DOHH2 (cell line): ENCODE data around the gene ERAP2.

Source experiments
- H3F3A ChIP-seq: fragments of 200-600 bp; sonication (generic), shearing (Covaris generic); 2 replicates; pipeline ENCODE4 v1.6.0; 2016; ENCODE audit warnings: antibody characterized with exemption, mild to moderate bottlenecking; ENCODE audit not compliant: control insufficient read depth, insufficient read depth
- H3K27ac ChIP-seq: fragments of 200-600 bp; sonication (generic); 2 replicates; pipeline ENCODE4 v1.5.1; 2014; ENCODE audit warnings: low read depth, mild to moderate bottlenecking, low read length, moderate library complexity
- H3K27me3 ChIP-seq: fragments of 200-600 bp; sonication (generic); 2 replicates; pipeline ENCODE4 v1.6.1; 2014; ENCODE audit warnings: mild to moderate bottlenecking, low read length, mixed read lengths; ENCODE audit not compliant: control insufficient read depth
- H3K36me3 ChIP-seq: fragments of 200-600 bp; sonication (generic); 2 replicates; pipeline ENCODE4 v1.6.1; 2014; ENCODE audit warnings: mild to moderate bottlenecking, low read length, moderate library complexity, mixed read lengths; ENCODE audit not compliant: control insufficient read depth
- H3K4me1 ChIP-seq: fragments of 200-600 bp; sonication (generic); 2 replicates; pipeline ENCODE4 v1.6.1; 2014; ENCODE audit warnings: mild to moderate bottlenecking, low read length, mixed read lengths; ENCODE audit not compliant: control insufficient read depth
- H3K4me2 ChIP-seq: fragments of 200-600 bp; sonication (generic); 2 replicates; pipeline ENCODE4 v1.6.0; 2014; ENCODE audit warnings: mild to moderate bottlenecking, low read length, moderate library complexity
- H3K4me3 ChIP-seq: fragments of 200-600 bp; sonication (generic); 2 replicates; pipeline ENCODE4 v1.5.1; 2014; ENCODE audit warnings: mild to moderate bottlenecking, low read length, mixed read lengths
- H3K79me2 ChIP-seq: fragments of 200-600 bp; sonication (generic); 2 replicates; pipeline ENCODE4 v1.6.1; 2014; ENCODE audit warnings: mild to moderate bottlenecking, low read length, mixed read lengths; ENCODE audit not compliant: control insufficient read depth
- H3K9me2 ChIP-seq: fragments of 200-600 bp; sonication (generic); replicated peaks from 2 replicates; pipeline ENCODE4 v1.6.1; 2014; ENCODE audit warnings: mild to moderate bottlenecking, low read length, mixed read lengths; ENCODE audit not compliant: control insufficient read depth
- H3K9me3 ChIP-seq: fragments of 200-600 bp; sonication (generic); 2 replicates; pipeline ENCODE4 v1.6.1; 2014; ENCODE audit warnings: antibody characterized with exemption, low read length, mixed read lengths; ENCODE audit not compliant: control insufficient read depth, insufficient read depth
- H4K20me1 ChIP-seq: fragments of 200-600 bp; sonication (generic); 2 replicates; pipeline ENCODE4 v1.6.0; 2014; ENCODE audit warnings: low read depth, mild to moderate bottlenecking, antibody characterized with exemption, low read length, moderate library complexity; ENCODE audit not compliant: control insufficient read depth, insufficient read depth
- CTCF ChIP-seq: fragments of 200-600 bp; sonication (generic); IDR thresholded peaks from one replicate; pipeline ENCODE4 v1.5.1; 2014; ENCODE audit warnings: antibody characterized with exemption, mild to moderate bottlenecking, low read depth, low read length; ENCODE audit not compliant: poor library complexity, severe bottlenecking
- EZH2phosphoT487 ChIP-seq: fragments of 200-600 bp; sonication (generic); IDR thresholded peaks from 2 replicates; pipeline ENCODE4 v1.6.1; 2017; ENCODE audit warnings: borderline replicate concordance, mild to moderate bottlenecking, antibody characterized with exemption, low read length, moderate library complexity, mixed read lengths

ERAP2 gene

GRCh38 chr5:96945144-96945897 is 69.0 kb downstream of the ERAP2 start:
- Histone ChIP-seq H3K4me3 (no peak overlapping the region), H3F3A (0 out of 2 replicates have a peak, but pooled peaks cover 4% of the 10 kb centered on the region), H4K20me1 (peaks cover 9% of the 10 kb centered on the region; the same call in 1 of the 2 replicates), H3K79me2 (peaks cover 95% of the 10 kb centered on the region), H3K27me3 (no peaks in the 10 kb centered on the region), H3K4me1 (peaks cover 19% of the 10 kb centered on the region), H3K27ac (no peak overlapping the region), H3K9me2 (no peaks in the 10 kb centered on the region), H3K36me3 (peaks cover 20% of the 10 kb centered on the region), H3K4me2 (no peak overlapping the region), H3K9me3 (no peaks in the 10 kb centered on the region)
- TF ChIP-seq EZH2phosphoT487 (no peak), CTCF (no peak)

- Histone ChIP-seq H3K9me2 (no peaks in the 10 kb centered on the region), H3K27me3 (no peaks in the 10 kb centered on the region), H3K79me2 (peaks cover 95% of the 10 kb centered on the region), H3K9me3 (no peaks in the 10 kb centered on the region), H3K4me3 (no peak overlapping the region), H3K4me2 (no peak overlapping the region), H3K27ac (no peak overlapping the region), H3K4me1 (peaks cover 19% of the 10 kb centered on the region), H3F3A (0 out of 2 replicates have a peak, but pooled peaks cover 4% of the 10 kb centered on the region), H4K20me1 (peaks cover 9% of the 10 kb centered on the region; the same call in 1 of the 2 replicates), H3K36me3 (peaks cover 16% of the 10 kb centered on the region)
- TF ChIP-seq EZH2phosphoT487 (no peak), CTCF (no peak)
Measured at GRCh38 chr5:96946381-96946780, 70.1 kb downstream of the ERAP2 start.

- Histone ChIP-seq H3K27ac (no peak overlapping the region), H3K4me2 (no peak overlapping the region), H3K9me3 (0 out of 2 replicates have a peak, but pooled peaks cover 3% of the 10 kb centered on the region), H3K27me3 (no peaks in the 10 kb centered on the region), H3K36me3 (peaks cover 10% of the 10 kb centered on the region), H3K4me1 (peaks cover 39% of the 10 kb centered on the region), H3K79me2 (peaks cover 94% of the 10 kb centered on the region), H4K20me1 (peaks cover 3% of the 10 kb centered on the region; the same call in 1 of the 2 replicates), H3K4me3 (no peak overlapping the region), H3F3A (peaks cover 21% of the 10 kb centered on the region), H3K9me2 (no peaks in the 10 kb centered on the region)
- TF ChIP-seq EZH2phosphoT487 (no peak), CTCF (no peak)
Measured at GRCh38 chr5:96952118-96952750, 75.9 kb downstream of the ERAP2 start.
